Activated T-helper 17 cell treated with anti-CD3 and anti-CD28 coated beads, Interleukin-2, amount 50 U/mL, for 72 hours (primary cell): Measurements from ENCODE around the gene SEMA6A. TPM values are rescaled to one million over a fixed set of nuclear protein-coding genes. Genes with fewer than 3 reads are reported as not detected.
"Not testable (repeated sequence)": the region's sequence is repeated elsewhere in the genome, so short reads cannot be mapped to it uniquely, and the experiment has no call there.

Experiments
- ATAC-seq: fragments of 150-1000 bp; cut with Tn5 transposase; replicated peaks from 2 replicates; pipeline ENCODE4 v1.10.0; 2021; ENCODE audit warnings: mild to moderate bottlenecking, moderate library complexity
- H3K27ac Mint-ChIP-seq: one replicate; pipeline ENCODE4 v1.8.0; 2022; ENCODE audit warnings: mixed read lengths
- H3K27me3 Mint-ChIP-seq: one replicate; pipeline ENCODE4 v1.8.0; 2022; ENCODE audit warnings: mixed read lengths
- H3K36me3 Mint-ChIP-seq: one replicate; pipeline ENCODE4 v1.8.0; 2022; ENCODE audit warnings: low read depth, mild to moderate bottlenecking, mixed read lengths
- H3K4me1 Mint-ChIP-seq: one replicate; pipeline ENCODE4 v1.8.0; 2022; ENCODE audit warnings: mixed read lengths
- H3K4me3 Mint-ChIP-seq: one replicate; pipeline ENCODE4 v1.8.0; 2022; ENCODE audit warnings: mild to moderate bottlenecking, mixed read lengths
- H3K9me3 Mint-ChIP-seq: one replicate; pipeline ENCODE4 v1.8.0; 2022; ENCODE audit warnings: mixed read lengths
- total RNA-seq, 2 donors: library from RNA; stranded (reverse); gene quantifications; one replicate each; pipeline ENCODE4 v1.2.3, GENCODE V29; 2022

Gene SEMA6A
- total RNA-seq, 2 donors from 2014 or later: 0.50 TPM; not detected in 1

DNA sequence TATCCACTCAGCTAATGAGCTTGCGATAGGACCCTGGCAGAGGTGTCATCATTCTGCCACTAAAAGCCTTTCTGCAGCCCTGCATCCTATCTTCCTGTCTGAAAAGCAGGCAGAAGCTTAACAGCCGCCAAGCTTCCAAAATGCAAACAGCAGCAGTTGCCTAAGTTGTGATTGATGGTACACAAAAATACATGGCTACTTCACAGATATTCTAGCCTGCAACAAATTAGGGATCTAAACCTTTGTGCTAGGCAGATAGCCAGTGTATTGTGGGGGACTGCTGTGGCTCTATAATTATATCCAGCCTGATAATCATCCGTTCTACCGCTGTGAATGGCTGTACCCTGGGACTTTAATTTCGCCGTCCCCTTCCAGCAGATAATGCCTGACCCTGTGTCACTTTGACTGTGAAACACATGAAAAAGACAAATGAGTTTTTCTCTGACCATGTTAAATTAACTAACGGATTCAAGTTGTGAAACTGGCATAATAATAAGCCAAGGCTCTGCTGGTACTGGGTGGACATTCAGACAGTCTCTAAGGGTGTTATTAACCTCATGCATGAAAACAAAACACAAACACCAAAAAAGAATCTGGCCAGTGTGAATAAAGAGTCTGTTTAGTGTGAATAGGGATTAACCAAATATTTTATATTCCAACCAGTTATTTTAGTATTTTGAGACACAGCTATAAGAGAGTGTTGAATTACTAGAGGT lies 45.9 kb downstream of the SEMA6A start:
- H3K9me3 Mint-ChIP-seq: no peaks in the 10 kb centered on the region
- no peak for ATAC-seq
- no peak overlapping the region for H3K27ac Mint-ChIP-seq
- no peaks in the 10 kb centered on the region for H3K4me1 Mint-ChIP-seq
- H3K36me3 Mint-ChIP-seq: no peaks in the 10 kb centered on the region
- H3K4me3 Mint-ChIP-seq: no peak overlapping the region
- H3K27me3 Mint-ChIP-seq: no peaks in the 10 kb centered on the region

DNA sequence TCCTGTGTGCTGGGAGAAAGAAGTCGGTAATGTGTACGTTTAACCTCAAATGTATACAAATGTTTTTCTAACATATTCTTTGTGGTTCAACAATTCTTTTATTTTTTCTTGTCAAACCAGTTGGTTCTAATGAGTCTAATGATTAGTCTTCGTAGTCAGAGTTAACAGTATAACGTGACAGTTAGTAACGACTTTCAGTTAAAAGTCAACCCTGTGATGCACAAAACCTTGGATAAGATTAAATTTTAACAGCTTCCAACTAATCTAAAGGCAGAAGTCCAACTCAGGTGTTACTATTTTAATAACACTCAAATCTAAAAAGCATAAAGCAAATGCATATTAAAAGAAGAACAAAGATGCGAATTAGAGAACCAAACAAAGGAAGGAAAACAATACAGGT lies 47.0 kb downstream of the SEMA6A start:
- Mint-ChIP-seq H3K4me1 (no peaks in the 10 kb centered on the region), H3K4me3 (no peak overlapping the region), H3K36me3 (no peaks in the 10 kb centered on the region), H3K27ac (no peak overlapping the region), H3K27me3 (no peaks in the 10 kb centered on the region), H3K9me3 (no peaks in the 10 kb centered on the region)
- ATAC-seq: no peak

- ATAC-seq: no peak
- Mint-ChIP-seq H3K27me3 (no peaks in the 10 kb centered on the region), H3K9me3 (no peaks in the 10 kb centered on the region), H3K4me3 (no peak overlapping the region), H3K36me3 (no peaks in the 10 kb centered on the region), H3K27ac (no peak overlapping the region), H3K4me1 (no peaks in the 10 kb centered on the region)
Measured at GRCh38 chr5:116525674-116526073, 48.9 kb downstream of the SEMA6A start.

GRCh38 chr5:116524966-116525365 lies 49.7 kb downstream of the SEMA6A start:
- ATAC-seq: no peak
- H3K4me3 Mint-ChIP-seq: no peak overlapping the region
- no peaks in the 10 kb centered on the region for H3K27me3 Mint-ChIP-seq
- H3K9me3 Mint-ChIP-seq: no peaks in the 10 kb centered on the region
- no peaks in the 10 kb centered on the region for H3K4me1 Mint-ChIP-seq
- H3K27ac Mint-ChIP-seq: no peak overlapping the region
- H3K36me3 Mint-ChIP-seq: no peaks in the 10 kb centered on the region

DNA sequence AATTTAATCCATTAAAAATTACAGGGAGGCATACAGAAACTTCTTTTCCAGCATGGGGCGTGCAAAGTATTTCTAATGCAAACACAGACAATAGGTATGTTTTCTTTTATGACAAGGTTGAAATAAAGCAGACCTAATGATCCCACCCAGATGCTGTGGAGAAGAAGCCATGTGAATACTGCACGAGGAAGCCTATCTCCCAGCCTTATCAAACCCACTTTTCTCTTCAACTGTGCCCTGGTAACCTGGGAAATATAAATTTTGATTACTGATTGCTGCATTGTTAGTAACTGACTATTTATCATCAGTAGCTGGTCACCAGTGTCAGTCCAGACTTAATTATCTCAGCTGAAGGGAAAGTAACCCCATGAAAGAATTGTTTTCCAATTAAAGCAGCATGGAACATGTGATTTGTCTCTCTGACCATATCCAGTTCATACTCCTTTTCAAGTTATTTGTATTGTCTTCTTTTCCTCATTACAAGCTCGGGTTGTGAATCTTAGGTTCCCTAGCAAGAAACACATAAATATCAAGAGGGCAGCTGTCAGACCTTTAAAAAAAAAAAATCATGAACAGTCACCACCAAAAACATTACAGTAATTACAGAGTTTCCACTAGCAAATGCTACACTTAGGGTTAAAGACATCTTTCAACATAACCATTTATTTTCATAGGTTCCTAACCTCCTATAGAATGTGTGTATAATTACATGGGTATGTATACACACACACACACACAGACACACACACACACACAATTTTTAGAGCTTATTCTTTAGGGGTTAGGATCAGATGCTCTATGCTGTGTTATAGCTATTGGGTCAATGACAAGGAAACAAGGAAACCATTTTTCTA lies 50.3 kb downstream of the SEMA6A start:
- H3K36me3 Mint-ChIP-seq: no peaks in the 10 kb centered on the region
- ATAC-seq: no peak
- no peaks in the 10 kb centered on the region for H3K4me1 Mint-ChIP-seq
- H3K27me3 Mint-ChIP-seq: no peaks in the 10 kb centered on the region
- no peak overlapping the region for H3K4me3 Mint-ChIP-seq
- H3K27ac Mint-ChIP-seq: no peak overlapping the region
- H3K9me3 Mint-ChIP-seq: no peaks in the 10 kb centered on the region

- H3K4me1 Mint-ChIP-seq, H3K4me3 Mint-ChIP-seq, H3K27ac Mint-ChIP-seq, H3K27me3 Mint-ChIP-seq, H3K36me3 Mint-ChIP-seq, H3K9me3 Mint-ChIP-seq, ATAC-seq: not testable (repeated sequence)
Measured at GRCh38 chr5:116523182-116523581, 51.4 kb downstream of the SEMA6A start.

- no peak overlapping the region for H3K27ac Mint-ChIP-seq
- no peaks in the 10 kb centered on the region for H3K4me1 Mint-ChIP-seq
- H3K36me3 Mint-ChIP-seq: no peaks in the 10 kb centered on the region
- no peak for ATAC-seq
- no peak overlapping the region for H3K4me3 Mint-ChIP-seq
- H3K27me3 Mint-ChIP-seq: no peaks in the 10 kb centered on the region
- no peaks in the 10 kb centered on the region for H3K9me3 Mint-ChIP-seq
Measured at GRCh38 chr5:116522356-116523136, 52.1 kb downstream of the SEMA6A start.

- Mint-ChIP-seq H3K4me1 (no peaks in the 10 kb centered on the region), H3K27me3 (no peaks in the 10 kb centered on the region), H3K4me3 (no peak overlapping the region), H3K36me3 (no peaks in the 10 kb centered on the region), H3K27ac (no peak overlapping the region), H3K9me3 (no peaks in the 10 kb centered on the region)
- ATAC-seq: no peak
Measured at GRCh38 chr5:116521173-116521872, 53.3 kb downstream of the SEMA6A start.

DNA sequence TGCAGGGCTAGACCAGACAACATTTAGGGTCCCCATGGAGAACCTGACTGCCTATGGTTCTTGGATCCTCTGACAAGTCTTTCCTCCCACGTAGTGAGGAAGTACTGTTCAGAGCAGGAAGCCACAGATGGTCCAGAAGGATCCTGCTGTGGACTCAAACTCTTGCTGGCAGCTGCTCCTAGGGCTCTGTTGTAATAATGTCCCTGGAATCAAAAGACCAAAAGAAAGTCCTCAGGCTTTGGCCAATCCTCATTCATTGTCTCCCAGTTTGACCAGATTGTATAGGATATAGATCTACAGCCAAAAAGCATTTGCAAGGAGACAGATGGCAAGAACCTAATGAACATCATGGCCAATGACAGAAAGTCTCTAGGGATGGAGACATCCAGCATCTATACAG lies 53.9 kb downstream of the SEMA6A start:
- ATAC-seq: no peak
- no peaks in the 10 kb centered on the region for H3K36me3 Mint-ChIP-seq
- no peaks in the 10 kb centered on the region for H3K9me3 Mint-ChIP-seq
- H3K27me3 Mint-ChIP-seq: no peaks in the 10 kb centered on the region
- no peaks in the 10 kb centered on the region for H3K4me1 Mint-ChIP-seq
- no peak overlapping the region for H3K27ac Mint-ChIP-seq
- H3K4me3 Mint-ChIP-seq: no peak overlapping the region

- no peaks in the 10 kb centered on the region for H3K27me3 Mint-ChIP-seq
- no peaks in the 10 kb centered on the region for H3K36me3 Mint-ChIP-seq
- no peak for ATAC-seq
- H3K4me1 Mint-ChIP-seq: no peaks in the 10 kb centered on the region
- H3K9me3 Mint-ChIP-seq: no peaks in the 10 kb centered on the region
- no peak overlapping the region for H3K4me3 Mint-ChIP-seq
- H3K27ac Mint-ChIP-seq: no peak overlapping the region
Measured at GRCh38 chr5:116518423-116518822, 56.2 kb downstream of the SEMA6A start.

- Mint-ChIP-seq H3K27me3 (no peaks in the 10 kb centered on the region), H3K27ac (no peak overlapping the region), H3K4me3 (no peak overlapping the region), H3K36me3 (no peaks in the 10 kb centered on the region), H3K4me1 (no peaks in the 10 kb centered on the region), H3K9me3 (no peaks in the 10 kb centered on the region)
- no peak for ATAC-seq
Measured at GRCh38 chr5:116517488-116517887, 57.1 kb downstream of the SEMA6A start.

- Mint-ChIP-seq H3K27me3 (no peaks in the 10 kb centered on the region), H3K9me3 (no peaks in the 10 kb centered on the region), H3K4me1 (no peaks in the 10 kb centered on the region), H3K4me3 (no peak overlapping the region), H3K27ac (no peak overlapping the region), H3K36me3 (no peaks in the 10 kb centered on the region)
- ATAC-seq: no peak
Measured at GRCh38 chr5:116516021-116516420, 58.6 kb downstream of the SEMA6A start.

GRCh38 chr5:116514421-116514970 lies 60.1 kb downstream of the SEMA6A start:
- ATAC-seq: no peak
- Mint-ChIP-seq H3K27ac (no peak overlapping the region), H3K27me3 (no peaks in the 10 kb centered on the region), H3K4me3 (no peak overlapping the region), H3K36me3 (no peaks in the 10 kb centered on the region), H3K4me1 (no peaks in the 10 kb centered on the region), H3K9me3 (no peaks in the 10 kb centered on the region)

DNA sequence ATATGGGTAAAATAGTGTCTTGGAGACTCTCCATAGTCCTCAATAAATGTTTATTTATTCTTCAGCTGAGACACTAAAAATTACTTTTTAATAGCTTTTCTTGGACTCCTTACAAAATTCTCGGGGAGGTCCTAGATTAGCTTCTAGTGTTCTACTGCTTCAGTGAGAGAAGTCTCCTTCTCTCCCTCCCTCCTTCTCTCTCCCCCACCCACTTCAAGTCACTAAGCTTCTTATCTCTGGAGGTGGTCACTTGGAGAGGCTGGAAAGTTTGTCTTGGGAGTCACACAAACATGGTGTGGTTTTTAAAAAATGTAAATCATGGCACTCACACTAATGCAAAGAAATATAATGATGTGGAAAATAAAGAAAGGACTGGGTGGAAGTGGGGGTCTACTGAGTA lies 64.1 kb downstream of the SEMA6A start:
- no peaks in the 10 kb centered on the region for H3K27me3 Mint-ChIP-seq
- no peak overlapping the region for H3K27ac Mint-ChIP-seq
- no peak for ATAC-seq
- H3K4me1 Mint-ChIP-seq: no peaks in the 10 kb centered on the region
- H3K36me3 Mint-ChIP-seq: no peaks in the 10 kb centered on the region
- H3K4me3 Mint-ChIP-seq: no peak overlapping the region
- H3K9me3 Mint-ChIP-seq: no peaks in the 10 kb centered on the region
